GM18868 (cell line): ENCODE measurements around the gene PEX11A.
"Not testable (repeated sequence)": the region's sequence is repeated elsewhere in the genome, so short reads cannot be mapped to it uniquely, and the experiment has no call there.

Experiments
- ATAC-seq: cut with Tn5 transposase; IDR thresholded peaks from one replicate; pipeline ENCODE4 v1.9.1; 2021; ENCODE audit warnings: mild to moderate bottlenecking, moderate library complexity; ENCODE audit not compliant: unreplicated experiment

The PEX11A gene, protein sequence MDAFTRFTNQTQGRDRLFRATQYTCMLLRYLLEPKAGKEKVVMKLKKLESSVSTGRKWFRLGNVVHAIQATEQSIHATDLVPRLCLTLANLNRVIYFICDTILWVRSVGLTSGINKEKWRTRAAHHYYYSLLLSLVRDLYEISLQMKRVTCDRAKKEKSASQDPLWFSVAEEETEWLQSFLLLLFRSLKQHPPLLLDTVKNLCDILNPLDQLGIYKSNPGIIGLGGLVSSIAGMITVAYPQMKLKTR

DNA sequence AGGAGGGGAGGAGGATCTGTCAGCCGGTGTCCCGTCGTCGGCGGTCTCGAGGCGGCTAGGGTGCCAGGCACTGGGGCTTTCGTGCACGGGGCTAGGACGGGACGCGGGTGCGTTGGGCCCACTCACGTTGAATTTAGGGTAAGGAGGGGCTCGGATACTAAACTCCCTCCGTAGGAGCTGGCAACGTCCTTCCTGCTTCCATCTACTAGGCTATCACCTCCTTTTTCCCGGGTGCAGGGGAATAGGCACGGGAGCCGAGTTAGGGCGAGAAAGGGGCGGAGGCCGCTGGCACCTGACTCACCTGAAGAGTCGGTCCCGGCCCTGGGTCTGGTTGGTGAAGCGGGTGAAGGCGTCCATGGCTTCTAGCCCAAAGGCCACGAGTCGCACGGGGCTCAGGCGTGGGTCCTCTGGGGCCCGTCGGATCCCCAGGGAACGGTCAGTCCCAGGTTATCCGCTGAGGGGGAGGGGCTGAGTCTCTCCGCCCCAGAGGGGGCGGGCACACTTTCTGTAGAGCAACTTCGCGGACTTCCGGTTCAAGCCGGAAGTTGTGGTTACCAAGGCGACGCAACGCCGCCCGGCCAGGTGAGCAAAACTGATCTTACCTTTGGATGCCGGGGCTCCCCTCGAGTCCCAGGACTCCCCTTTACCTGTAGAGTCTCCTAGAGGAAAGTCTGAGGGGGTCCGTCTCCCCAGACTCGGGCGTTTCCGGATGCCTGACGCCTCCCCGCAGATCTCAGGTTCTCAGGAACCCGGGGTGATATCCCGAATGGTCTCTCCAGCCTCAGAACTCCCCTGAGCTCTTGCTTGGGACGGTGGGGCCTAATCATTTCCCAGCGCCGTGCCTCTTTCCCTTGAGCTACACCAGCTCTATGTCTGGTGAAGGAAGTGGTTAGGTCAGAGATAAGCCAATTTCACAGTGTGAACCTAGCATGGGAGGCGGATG, at the start of gene PEX11A, which contains the start of gene WDR93:
TSS of gene PEX11A (minus strand) at position 479 of the 943 bp plus-strand sequence. CDS start at position 357, 122 bp downstream.
TSS of gene WDR93 (plus strand) at position 536 of the 943 bp plus-strand sequence. CDS start 10,936 bp downstream, outside the sequence.
- ATAC-seq: peak; percentile 88

DNA sequence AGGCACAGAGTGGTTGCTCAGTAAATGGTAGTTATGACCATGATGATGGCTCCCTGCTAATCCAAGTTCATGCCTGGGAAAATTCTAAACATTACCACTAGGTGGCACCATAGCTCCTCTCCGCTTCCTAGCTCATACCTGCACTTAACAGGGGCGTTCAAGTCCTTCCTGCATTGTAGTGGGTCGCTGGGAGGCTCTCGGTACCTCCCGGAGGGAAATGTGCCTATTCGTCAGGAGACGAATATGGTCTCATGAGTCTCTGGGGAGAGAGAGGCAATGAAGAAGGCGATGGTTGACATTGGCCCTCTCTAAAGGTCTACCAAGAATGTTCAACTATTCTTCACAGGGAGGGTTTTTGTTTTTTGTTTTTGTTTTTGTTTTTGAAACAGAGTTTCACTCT, 49.6 kb upstream of the PEX11A start:
- ATAC-seq: no peak

DNA sequence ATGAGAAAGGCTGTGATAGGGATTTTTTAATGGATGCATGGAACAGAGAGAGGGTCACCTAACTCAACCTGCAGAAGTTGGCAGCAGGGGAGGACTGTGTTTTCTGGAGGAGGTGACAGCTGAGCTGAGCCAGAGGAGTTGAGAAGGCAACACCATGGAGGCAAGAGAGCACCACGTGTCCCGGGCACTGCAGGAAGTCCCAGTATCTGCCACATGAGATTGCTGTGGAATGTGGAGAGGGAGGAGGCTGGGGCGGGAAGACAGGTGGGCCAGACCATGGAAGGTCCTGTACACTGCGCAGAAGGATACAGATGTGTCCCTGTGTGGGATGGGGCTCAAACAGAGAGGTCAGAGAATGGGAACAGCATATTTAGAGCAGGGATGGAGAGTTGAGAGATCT, 45.2 kb upstream of the PEX11A start:
- ATAC-seq: no peak

DNA sequence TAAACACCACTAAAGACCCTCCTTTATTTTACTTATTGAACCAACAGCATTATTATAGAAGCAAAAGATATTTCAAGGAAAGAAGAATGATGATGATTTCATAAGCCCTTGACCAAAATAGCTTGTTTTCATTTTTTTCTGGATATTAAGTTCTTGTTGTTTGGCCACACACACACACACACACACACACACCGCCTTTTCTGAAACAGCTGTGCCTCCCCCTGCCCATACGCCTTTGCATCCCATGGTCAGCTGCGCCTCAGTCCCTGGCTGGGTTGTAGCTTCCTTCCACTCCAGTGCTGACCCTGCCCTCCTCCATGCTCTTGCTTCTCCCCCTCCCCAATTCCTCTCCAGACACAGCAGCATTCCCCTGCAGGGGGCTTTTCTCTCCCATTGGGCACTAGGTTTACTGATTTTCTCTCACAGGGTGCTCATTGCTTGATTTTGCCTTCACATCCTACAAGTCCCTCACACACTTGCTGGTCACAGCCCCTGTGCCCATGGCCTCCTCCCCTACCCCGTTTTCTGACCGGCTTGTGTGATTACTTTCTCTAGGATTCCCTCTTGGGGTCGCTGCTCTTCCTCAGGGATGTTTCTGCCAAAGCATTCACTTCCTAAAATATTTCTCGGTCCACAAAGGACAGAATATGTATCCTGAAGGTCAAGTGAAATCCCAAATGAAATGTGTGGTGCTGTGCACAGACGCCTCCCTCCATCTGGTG, 42.1 kb upstream of the PEX11A start:
- ATAC-seq: no peak

DNA sequence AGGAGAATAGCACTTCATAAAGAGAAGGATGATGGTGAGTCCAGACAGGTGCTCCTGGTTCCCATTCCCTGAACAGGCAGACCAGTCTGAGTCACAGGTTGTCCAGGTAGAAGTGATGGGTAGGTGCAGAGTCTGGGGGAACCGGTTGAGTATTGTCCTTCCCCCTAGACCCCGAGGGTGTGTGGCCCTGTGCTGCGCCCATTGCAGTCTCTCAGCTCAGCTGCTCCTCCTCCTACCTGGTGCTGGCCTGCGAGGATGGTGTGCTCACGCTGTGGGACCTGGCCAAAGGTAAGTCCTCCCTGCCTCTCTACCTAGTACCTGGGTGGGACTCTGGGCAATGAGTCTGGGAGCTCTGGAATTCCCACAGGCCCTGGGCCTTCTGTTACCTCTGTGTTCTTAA, 40.7 kb upstream of the PEX11A start:
- no peak for ATAC-seq

DNA sequence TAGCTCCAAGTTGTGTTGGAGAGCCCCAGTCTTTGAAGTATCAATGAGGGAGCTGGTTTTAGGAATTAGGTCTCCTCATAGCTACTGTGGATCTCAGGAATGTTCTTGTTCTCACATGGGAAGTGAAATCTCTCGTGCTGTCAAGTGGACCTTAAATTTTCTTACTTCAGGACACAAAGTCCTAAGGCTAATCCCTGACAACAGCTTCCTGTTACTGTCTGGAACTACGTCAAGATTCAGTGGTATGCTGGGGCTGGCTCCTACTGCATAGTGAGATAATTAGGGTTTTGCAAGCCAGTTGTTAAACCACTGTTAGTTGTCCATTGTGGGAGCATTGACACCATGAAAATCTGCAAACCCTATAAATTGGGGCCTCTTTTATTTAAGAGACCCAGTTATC, 37.7 kb upstream of the PEX11A start:
- ATAC-seq: no peak

DNA sequence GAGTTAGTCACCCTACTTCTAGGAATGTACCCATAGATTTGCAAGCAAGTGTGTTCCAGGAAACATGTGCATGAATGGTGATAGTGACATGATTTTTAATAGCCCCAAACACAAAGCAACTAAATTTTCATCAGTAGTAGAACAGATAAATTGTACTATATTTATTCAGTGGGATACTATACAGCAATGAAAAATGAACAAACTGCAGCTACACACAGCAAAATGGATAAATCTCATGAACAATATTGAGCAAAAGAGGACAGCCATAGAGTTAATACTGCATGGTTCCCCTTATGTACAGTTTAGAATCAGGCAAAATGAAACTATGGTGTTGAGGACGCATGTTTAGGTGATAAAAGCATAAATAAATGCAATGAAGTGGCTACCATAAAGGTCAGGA, 34.5 kb upstream of the PEX11A start:
- ATAC-seq: no peak

DNA sequence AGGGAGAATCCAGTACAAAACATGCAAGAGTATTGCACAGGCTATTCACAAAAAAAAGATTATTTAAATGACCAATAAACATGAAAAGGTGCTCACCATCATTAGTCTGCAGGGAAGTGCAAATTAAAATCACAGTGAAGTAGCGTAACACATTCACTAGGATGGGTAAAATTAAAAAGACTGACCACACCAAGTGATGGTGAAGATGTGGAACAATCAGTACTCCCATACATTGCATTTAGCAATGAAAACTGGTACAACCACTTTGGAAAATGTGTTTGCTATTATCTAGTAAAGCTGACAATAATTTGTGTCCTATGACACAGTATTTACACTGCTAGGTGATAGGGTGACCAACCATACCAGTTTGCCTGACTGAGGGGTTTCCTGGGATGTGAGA, 34.1 kb upstream of the PEX11A start:
- no peak for ATAC-seq

DNA sequence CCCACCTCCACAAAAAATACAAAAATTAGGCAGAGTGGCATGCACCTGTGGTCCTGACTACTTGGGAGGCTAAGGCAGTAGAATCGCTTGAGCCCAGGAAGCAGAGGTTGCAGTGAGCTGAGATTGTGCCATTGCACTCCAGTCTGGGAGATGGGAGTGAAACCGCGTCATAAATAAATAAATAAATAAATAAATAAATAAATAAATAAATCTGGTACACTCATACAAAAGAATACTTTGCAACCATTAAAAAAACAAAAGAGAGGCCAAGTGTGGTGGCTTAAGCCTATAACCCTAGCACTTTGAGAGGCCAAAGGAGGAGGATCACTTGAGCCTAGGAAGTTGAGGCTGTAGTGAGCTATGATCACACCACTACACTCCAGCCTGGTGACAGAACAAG, 32.5 kb upstream of the PEX11A start:
- ATAC-seq: no peak

DNA sequence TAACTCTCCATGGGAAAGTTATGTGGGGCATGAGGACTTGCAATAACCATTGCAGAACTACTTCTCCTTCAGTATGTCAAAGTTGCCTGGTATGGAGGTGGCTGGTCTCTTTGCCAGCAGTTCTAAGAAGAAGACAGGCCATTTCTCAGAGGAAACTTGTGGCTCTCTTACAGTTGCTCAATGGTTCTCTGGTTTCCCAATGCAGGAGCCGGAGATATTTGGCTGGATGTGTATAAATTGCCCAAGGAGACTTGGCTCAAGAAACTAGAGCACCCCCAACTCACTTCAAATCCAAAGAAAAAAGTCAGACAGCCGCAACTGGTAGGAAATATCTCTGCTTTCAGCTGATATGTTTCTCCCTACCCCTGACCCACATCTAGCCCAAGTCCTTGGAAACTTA, 24.2 kb upstream of the PEX11A start:
- no peak for ATAC-seq

DNA sequence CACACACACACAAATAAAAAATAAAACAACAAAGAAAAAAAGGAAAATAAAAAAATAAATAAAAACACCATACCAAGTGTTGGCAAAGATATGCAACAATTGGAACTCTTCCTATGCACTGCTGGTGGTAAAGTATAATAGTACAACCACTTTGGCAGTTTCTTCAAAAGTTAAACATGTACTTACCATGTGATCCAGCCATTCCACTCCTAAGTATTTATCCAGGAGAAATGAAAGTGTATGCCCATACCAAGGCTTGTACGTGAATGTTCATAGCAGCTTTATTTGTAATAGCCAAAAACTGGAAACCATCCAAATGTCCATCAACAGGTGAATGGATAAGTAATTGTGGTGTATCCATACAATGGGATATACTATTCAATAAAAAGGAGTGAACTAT, 17.0 kb upstream of the PEX11A start:
- no peak for ATAC-seq

DNA sequence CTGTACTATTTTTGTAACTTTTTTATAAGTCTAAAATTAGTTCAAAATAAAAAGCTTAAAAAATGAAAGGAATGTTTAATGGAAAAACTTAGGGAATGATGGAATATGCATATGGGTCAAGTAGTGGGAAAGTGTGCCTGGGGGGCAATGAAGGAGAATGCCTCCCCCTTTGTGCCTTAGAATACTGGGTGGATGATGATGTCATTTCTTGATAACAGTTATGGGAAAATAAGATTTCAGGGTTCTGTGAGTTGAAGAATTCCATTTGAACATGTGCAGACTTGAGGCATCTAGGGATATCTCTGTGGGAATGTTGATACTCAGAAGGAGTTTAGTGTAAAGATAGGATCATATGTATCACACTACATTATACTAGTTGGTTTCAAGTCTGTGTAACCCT, 13.9 kb upstream of the PEX11A start:
- ATAC-seq: no peak

DNA sequence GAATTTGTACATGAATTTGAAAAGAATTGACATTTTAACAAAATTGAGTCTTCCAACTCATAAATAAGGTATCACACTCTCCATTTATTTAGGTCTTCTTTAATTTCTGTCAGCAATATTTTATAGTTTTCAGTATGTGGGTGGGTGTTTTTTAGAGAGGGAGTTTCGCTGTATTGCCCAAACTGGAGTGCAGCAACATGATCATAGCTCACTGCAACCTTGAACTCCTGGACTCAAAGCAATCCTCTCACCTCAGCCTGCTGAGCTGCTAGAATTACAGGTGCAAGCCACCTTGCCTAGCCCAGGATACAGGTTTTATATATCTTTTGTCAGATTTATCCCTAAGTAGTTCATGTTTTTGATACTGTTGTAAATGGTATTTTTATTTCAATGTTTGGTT, 4.6 kb upstream of the PEX11A start:
- ATAC-seq: no peak

DNA sequence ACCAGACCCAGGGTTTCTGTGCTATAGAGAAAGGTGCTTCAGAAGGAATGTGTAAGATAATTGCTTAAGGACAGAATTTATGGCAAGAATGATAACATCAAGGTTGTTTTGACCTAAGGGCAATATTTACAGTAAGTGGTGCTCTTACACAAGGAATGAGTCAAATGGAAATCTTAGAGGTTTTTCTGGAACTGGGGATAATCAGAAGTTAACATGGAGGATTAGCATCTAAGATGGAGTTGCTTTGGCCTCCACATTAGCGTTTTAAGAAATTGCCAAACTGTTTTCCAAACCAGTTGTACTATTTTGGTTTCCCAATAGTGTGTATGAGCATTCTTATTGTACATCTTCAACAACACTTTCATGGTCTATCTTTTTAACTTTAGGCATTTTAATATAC, 3.1 kb upstream of the PEX11A start:
- no peak for ATAC-seq

DNA sequence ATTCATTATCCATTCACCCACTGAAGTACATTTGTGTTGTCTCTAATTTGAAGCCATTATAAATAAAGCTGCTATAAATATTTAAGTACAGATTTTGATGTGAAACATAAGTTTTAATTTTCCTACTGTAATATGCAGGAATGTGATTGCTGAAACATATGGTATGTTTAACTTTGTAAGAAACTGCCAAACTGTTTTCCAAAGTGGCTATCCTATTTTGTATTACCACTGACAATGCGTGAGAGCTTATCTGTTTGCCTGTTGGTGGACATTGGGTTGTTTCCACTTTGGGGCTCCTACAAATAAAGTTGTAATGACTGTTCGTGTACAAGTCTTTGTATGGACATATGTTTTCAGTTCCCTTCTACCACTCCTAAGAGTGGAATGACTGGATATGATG, 2.5 kb upstream of the PEX11A start:
- no peak for ATAC-seq

DNA sequence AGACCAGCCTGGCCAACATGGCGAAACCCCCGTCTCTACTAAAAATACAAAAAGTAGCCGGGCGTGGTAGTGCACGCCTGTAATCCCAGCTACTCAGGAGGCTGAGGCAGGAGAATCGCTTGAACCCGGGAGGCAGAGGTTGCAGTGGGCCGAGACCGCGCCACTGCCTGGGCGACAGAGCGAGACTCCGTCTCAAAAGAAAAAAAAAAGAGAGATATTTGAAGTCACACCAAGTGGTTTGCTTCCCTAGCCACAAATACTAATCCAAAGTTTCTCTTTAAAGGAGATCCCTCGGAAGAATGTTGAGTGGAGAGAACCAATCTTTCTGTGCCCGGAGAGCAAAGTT, 651 bp downstream of the PEX11A start:
- ATAC-seq: not testable (repeated sequence)

DNA sequence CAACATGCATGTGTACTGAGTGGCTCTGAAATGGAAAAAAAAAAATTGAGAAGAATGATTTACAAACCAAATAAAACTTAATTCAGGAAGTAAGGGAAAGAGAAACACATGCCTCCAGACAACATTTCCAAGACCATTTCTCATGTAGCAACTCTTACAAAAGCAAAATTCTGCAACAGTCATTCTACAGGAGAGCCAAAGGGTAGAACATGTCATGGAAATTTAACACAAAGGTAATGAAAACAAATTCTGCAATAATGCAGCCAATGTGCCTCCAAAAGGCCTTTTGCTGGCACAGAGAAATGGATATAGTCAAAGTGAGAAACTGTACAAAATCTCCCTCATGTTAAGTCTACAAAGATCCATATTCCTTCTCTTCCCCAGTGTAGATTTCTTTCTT, 4.0 kb downstream of the PEX11A start:
- ATAC-seq: no peak

DNA sequence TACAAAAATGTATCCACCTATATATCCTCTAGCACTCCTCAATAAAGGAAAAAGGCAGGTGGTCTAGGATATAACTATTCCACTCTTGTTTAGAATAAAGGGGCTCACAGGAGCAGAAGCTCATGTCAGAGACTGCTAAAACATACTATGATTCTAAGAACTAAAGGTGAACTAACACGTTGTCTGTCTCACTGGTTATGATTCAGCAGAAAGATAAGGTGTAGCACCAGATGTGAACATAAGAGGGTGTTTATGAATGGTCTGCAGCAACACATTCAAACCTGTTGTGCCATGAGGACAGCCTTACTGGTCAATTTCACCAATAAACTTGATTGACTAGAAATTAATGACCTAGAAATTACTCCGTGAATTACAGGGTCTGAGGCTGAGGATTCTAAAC, 4.6 kb downstream of the PEX11A start:
- no peak for ATAC-seq

DNA sequence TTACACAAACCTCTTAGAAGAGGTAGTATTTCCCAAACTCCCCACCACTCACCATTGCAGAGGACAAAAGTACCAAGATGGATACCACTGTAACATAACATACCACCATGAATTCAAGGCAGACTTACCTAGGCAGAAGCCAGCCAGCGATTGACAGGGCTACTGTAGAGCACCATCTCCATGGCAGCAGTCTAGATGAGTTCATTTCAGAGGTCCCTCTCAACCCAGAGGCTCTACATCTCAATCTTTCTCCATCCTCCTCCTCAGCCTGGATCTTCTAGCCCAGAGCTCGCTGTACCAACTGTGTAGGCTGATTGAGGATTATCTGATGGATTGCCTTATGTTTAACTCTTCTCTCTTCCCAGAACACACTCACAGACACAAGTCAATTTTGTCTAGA, 9.4 kb downstream of the PEX11A start:
- no peak for ATAC-seq

DNA sequence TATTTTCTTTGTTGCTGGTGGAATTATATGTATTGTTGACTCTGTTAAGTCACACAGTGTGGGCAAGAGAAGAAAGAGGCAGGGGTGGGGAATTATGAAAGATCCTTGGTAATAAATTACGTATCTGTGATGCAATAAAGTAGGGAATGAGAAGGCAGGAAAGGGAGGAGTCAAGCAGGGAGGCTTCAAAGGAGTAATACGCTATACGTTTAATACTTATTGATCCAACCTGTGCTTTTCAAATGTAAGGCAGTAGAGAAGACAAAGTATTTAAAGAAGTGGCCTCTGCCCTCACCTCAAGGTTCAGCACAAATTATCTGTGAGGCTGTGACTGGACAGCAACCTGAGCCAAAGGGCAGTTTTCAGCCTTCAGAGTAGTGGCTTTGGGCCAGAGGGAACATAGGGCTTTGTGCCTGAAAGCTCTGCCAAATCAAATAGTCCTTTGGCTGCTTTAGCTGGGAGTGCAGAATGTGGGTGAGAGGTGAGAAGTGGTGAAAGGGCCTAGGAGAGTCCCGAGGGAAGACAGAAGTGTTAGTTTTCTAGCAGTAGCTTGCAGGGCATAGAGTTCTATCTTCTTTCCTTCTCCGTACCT, 10.2 kb downstream of the PEX11A start:
- ATAC-seq: no peak

DNA sequence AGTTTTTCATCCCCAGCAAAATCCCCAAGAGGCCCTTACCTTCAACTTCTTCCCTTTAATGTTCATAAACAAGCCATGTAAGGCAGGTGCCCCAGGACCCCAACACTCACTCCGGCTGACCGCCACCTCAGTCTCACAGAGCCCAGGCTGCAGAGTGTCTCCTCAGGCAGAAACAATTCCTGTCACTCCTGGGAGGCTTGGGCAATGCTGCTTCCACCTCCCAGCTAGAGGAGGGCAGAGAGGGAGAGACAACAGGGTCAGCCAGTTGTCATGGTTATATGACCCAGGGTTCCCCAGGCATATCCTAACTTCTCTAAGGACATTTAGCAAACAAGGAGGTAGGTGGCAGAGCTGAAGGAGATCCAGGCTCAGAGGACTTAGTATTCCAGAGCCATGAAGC, 11.3 kb downstream of the PEX11A start, which contains the start of gene PLIN1:
TSS of gene PLIN1 (minus strand) at position 156 of the 400 bp plus-strand sequence. CDS start 1,878 bp downstream, outside the sequence.
- ATAC-seq: no peak
